AG04450 (cell line): Measurements from ENCODE around the gene COBL. TPM values are rescaled to one million over a fixed set of nuclear protein-coding genes. Genes with fewer than 3 reads are reported as not detected.

Experiments used
- CTCF ChIA-PET: fragments of 300-600, 350-600 bp; formaldehyde crosslinking; extraction: SDS; loops from one replicate; lab custom pipeline; 2022; ENCODE audit warnings: antibody characterized with exemption, inconsistent platforms; lab: Charles Lee
- POLR2A ChIA-PET: fragments of 350-600 bp; formaldehyde crosslinking; extraction: SDS; loops from one replicate; lab custom pipeline; 2021; ENCODE audit warnings: antibody characterized with exemption, inconsistent platforms; lab: Yijun Ruan, JAX
- DNase-seq: peaks from one replicate; pipeline ENCODE4 v3.0.0-alpha.2; 2011; ENCODE audit warnings: low read depth, low spot score
- H3K27ac ChIP-seq: one replicate; pipeline ENCODE4 v1.5.1; 2012; ENCODE audit warnings: low read depth, low read length, control low read depth
- H3K27me3 ChIP-seq: one replicate; pipeline ENCODE4 v1.6.0; 2012; ENCODE audit warnings: low read length; ENCODE audit not compliant: control insufficient read depth, insufficient read depth
- H3K4me3 ChIP-seq: 2 replicates; pipeline ENCODE4 v1.5.1; 2011; ENCODE audit warnings: mild to moderate bottlenecking, low read depth, low read length, control low read depth
- H3K9me3 ChIP-seq: 2 replicates; pipeline ENCODE4 v1.5.1; 2012; ENCODE audit warnings: low read length; ENCODE audit not compliant: control insufficient read depth, insufficient read depth
- polyA plus RNA-seq: library from polyadenylated mRNA; depleted of rRNA; stranded (reverse); fragments of >200 nt; gene quantifications from 2 replicates; pipeline ENCODE4 v1.2.3, GENCODE V29; 2011
- TF ChIP-seq, protein P1 (sequence below): IDR thresholded peaks from 2 replicates; pipeline ENCODE4 v1.5.1; 2011; ENCODE audit warnings: low read depth, low read length, control low read depth, inconsistent platforms

Gene COBL
- polyA plus RNA-seq, 1 experiment = 0.06 TPM

- Histone ChIP-seq H3K27ac (no peak overlapping the region), H3K27me3 (no peaks in the 10 kb centered on the region), H3K4me3 (no peak overlapping the region), H3K9me3 (no peaks in the 10 kb centered on the region; the same call in 1 of the 2 replicates)
- TF ChIP-seq, protein P1, sequence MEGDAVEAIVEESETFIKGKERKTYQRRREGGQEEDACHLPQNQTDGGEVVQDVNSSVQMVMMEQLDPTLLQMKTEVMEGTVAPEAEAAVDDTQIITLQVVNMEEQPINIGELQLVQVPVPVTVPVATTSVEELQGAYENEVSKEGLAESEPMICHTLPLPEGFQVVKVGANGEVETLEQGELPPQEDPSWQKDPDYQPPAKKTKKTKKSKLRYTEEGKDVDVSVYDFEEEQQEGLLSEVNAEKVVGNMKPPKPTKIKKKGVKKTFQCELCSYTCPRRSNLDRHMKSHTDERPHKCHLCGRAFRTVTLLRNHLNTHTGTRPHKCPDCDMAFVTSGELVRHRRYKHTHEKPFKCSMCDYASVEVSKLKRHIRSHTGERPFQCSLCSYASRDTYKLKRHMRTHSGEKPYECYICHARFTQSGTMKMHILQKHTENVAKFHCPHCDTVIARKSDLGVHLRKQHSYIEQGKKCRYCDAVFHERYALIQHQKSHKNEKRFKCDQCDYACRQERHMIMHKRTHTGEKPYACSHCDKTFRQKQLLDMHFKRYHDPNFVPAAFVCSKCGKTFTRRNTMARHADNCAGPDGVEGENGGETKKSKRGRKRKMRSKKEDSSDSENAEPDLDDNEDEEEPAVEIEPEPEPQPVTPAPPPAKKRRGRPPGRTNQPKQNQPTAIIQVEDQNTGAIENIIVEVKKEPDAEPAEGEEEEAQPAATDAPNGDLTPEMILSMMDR = no peak
- CTCF ChIA-PET = no interaction called here
- POLR2A ChIA-PET = no interaction called here
- DNase-seq = no peak
Observed at GRCh38 chr7:51269321-51269720, 47.3 kb downstream of the COBL start.

DNA sequence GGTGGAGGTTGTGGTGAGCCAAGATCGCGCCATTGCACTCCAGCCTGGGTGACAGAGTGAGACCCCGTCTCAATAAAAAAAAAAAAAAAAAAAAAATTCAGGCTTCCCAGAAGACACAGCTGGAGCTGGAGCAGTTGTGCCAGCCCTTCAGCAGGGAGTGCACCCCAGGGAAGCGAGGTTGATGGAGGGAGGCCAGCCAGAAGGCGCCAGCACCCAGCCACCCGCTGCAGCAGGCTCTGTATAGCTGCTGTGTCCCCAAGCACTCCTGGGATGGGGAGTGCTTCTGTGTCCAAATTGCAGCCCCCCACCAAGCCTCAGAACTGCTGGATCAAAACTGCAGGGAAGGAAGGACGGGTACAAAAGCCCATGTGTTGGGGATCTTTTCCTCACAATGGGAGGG is 47.8 kb downstream of the COBL start:
- no peaks in the 10 kb centered on the region; the same call in 1 of the 2 replicates for H3K9me3 ChIP-seq
- H3K27me3 ChIP-seq = no peaks in the 10 kb centered on the region
- no peak for DNase-seq
- POLR2A ChIA-PET = no interaction called here
- CTCF ChIA-PET = no interaction called here
- TF ChIP-seq, protein P1 = no peak
- no peak overlapping the region for H3K4me3 ChIP-seq
- no peak overlapping the region for H3K27ac ChIP-seq

GRCh38 chr7:51267169-51267568 is 49.4 kb downstream of the COBL start:
- CTCF ChIA-PET = no interaction called here
- Histone ChIP-seq H3K9me3 (no peaks in the 10 kb centered on the region; the same call in 1 of the 2 replicates), H3K4me3 (no peak overlapping the region), H3K27ac (no peak overlapping the region), H3K27me3 (no peaks in the 10 kb centered on the region)
- DNase-seq = no peak
- TF ChIP-seq, protein P1 = no peak
- POLR2A ChIA-PET = no interaction called here

- ChIA-PET CTCF (no interaction called here), POLR2A (no interaction called here)
- H3K4me3 ChIP-seq = no peak overlapping the region
- no peaks in the 10 kb centered on the region for H3K27me3 ChIP-seq
- H3K27ac ChIP-seq = no peak overlapping the region
- DNase-seq = no peak
- TF ChIP-seq, protein P1 = no peak
- H3K9me3 ChIP-seq = peaks cover 3% of the 10 kb centered on the region; the same call in 1 of the 2 replicates
Observed at GRCh38 chr7:51265066-51265907, 51.3 kb downstream of the COBL start.
